Uterus (tissue), 4 donors: Measurements from ENCODE around the gene TMEM178B. TPM values are rescaled to one million over a fixed set of nuclear protein-coding genes. Genes with fewer than 3 reads are reported as not detected.

ENCODE experiments used
- DNase-seq, 2 donors: peaks; one replicate each; pipeline ENCODE4 v3.0.0-alpha.2; 2019 to 2020
- H3K27ac ChIP-seq, 2 donors: fragments of 200-600 bp; sonication (generic); 1 replicate in 1 of 2; 2 replicates in 1 of 2; pipeline ENCODE4 v1.5.1; 2016 to 2018
- H3K27me3 ChIP-seq, 2 donors: fragments of 200-600 bp; sonication (generic); one replicate each; pipeline ENCODE4 v1.5.1; 2018 to 2019; ENCODE audit warnings: control low read depth in 1 of 2
- H3K36me3 ChIP-seq, 2 donors: fragments of 200-600 bp; sonication (generic); one replicate each; pipeline ENCODE4 v1.5.1; 2019; ENCODE audit warnings: control low read depth in 1 of 2
- H3K4me1 ChIP-seq, 2 donors: fragments of 200-600 bp; sonication (generic); one replicate each; pipeline ENCODE4 v1.5.1; 2018 to 2019; ENCODE audit warnings: control low read depth in 1 of 2
- H3K4me3 ChIP-seq, 2 donors: fragments of 200-600 bp; sonication (generic); 1 replicate in 1 of 2; 2 replicates in 1 of 2; pipeline ENCODE4 v1.5.1; 2018 to 2019; ENCODE audit warnings: mild to moderate bottlenecking in 1 of 2
- H3K9me3 ChIP-seq, 2 donors: fragments of 200-600 bp; sonication (generic); one replicate each; pipeline ENCODE4 v1.5.1; 2019; ENCODE audit warnings: control low read depth in 1 of 2
- POLR2A ChIP-seq, 2 donors: fragments of 450-650 bp; IDR thresholded peaks; one replicate each; pipeline ENCODE4 v1.6.1; 2016; ENCODE audit warnings: antibody characterized with exemption in 2 of 2, mild to moderate bottlenecking in 1 of 2, moderate library complexity in 1 of 2
- intact Hi-C: fragments of 100-400 bp; cut with DNase I; formaldehyde crosslinking; loops from one replicate; pipeline ENCODE4 v1.15.1; 2023; ENCODE audit warnings: low total_unique reads
- total RNA-seq, 4 donors: library from RNA; depleted of rRNA in 3 of 4; stranded (reverse); fragments of >200 nt in 3 of 4; gene quantifications; one replicate each; pipeline versions ENCODE4 v1.1.0 to v1.2.4, GENCODE V29; 2014 to 2023
- TF ChIP-seq, protein P1 (sequence below), 4 experiments: fragments of 200-600 bp in 2 of 4; fragments of 450-650 bp in 2 of 4; sonication (generic) in 2 of 4; IDR thresholded peaks; one replicate each; pipeline ENCODE4 v1.5.1; 2016 to 2019; ENCODE audit warnings: antibody characterized with exemption in 4 of 4, mild to moderate bottlenecking in 2 of 4, moderate library complexity in 1 of 4
- donor health status: DM: yes; HTN: yes; CAD: no.

The TMEM178B gene
- total RNA-seq, 4 donors from 2014 or later: 0.76 to 3.0 TPM; not detected in 2

DNA sequence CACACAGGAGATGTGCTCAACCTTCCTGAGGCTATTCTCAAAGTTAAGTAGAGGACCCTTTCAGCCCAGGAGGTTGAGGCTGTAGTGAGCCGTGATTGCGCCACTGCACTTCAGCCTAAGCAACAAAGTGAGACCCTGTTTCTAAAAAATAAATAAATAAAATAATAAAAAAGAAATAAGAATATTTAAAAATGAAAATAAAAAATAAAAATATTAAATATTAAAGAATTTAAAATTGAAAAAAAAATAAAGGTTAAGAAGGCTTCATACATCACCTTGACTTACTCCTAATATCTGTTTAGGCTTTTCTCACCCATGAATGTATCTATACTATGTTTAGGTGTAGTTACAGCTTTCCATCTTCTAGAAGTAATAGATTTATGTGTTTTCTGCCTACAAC is 289.9 kb downstream of the TMEM178B start:
- no peak for DNase-seq
- no peak for TF ChIP-seq POLR2A (IDR thresholded peaks at IDR 0.05)
- TF ChIP-seq, protein P1, sequence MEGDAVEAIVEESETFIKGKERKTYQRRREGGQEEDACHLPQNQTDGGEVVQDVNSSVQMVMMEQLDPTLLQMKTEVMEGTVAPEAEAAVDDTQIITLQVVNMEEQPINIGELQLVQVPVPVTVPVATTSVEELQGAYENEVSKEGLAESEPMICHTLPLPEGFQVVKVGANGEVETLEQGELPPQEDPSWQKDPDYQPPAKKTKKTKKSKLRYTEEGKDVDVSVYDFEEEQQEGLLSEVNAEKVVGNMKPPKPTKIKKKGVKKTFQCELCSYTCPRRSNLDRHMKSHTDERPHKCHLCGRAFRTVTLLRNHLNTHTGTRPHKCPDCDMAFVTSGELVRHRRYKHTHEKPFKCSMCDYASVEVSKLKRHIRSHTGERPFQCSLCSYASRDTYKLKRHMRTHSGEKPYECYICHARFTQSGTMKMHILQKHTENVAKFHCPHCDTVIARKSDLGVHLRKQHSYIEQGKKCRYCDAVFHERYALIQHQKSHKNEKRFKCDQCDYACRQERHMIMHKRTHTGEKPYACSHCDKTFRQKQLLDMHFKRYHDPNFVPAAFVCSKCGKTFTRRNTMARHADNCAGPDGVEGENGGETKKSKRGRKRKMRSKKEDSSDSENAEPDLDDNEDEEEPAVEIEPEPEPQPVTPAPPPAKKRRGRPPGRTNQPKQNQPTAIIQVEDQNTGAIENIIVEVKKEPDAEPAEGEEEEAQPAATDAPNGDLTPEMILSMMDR (IDR thresholded peaks at IDR 0.05): no peak
- Histone ChIP-seq H3K4me3 (no peak overlapping the region), H3K36me3 (no peaks in the 10 kb centered on the region), H3K4me1 (no peaks in the 10 kb centered on the region), H3K27me3 (no peaks in the 10 kb centered on the region), H3K27ac (no peak overlapping the region), H3K9me3 (no peaks in the 10 kb centered on the region)
- intact Hi-C loops: no loop called here

DNA sequence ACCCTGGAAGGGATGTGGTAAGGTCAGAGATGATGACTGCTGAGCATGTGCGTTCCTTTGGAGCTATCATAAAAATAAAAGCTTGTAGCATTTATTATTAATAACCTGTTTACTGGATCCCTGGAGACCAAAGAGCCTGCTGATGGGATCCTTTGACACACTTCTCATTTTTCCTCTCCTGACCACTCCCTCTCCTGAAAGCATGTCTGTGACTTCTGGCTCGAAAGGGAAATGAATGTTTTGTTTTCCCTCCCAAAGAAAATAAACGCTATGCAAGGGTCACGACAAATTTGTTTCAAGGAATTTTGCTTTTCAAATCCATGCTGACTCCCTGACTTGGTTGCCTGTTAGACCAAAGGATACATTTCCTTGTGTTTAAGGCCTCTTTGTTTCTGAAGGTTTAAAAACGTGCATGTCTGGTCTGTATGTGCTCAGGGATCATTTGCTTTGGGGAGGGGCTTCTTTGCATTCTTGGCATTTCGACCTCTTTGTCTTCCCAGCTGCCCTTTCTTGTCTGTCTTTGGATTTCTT is 292.3 kb downstream of the TMEM178B start:
- H3K4me1 ChIP-seq: no peaks in the 10 kb centered on the region
- no peaks in the 10 kb centered on the region for H3K9me3 ChIP-seq
- no peak for TF ChIP-seq POLR2A (IDR thresholded peaks at IDR 0.05)
- TF ChIP-seq, protein P1 (IDR thresholded peaks at IDR 0.05): no peak
- DNase-seq: no peak
- peak overlapping the region in 1 of 2 donors; percentile 32 for H3K27ac ChIP-seq
- intact Hi-C loops: no loop called here
- H3K36me3 ChIP-seq: no peaks in the 10 kb centered on the region
- H3K4me3 ChIP-seq: no peak overlapping the region
- no peaks in the 10 kb centered on the region for H3K27me3 ChIP-seq

DNA sequence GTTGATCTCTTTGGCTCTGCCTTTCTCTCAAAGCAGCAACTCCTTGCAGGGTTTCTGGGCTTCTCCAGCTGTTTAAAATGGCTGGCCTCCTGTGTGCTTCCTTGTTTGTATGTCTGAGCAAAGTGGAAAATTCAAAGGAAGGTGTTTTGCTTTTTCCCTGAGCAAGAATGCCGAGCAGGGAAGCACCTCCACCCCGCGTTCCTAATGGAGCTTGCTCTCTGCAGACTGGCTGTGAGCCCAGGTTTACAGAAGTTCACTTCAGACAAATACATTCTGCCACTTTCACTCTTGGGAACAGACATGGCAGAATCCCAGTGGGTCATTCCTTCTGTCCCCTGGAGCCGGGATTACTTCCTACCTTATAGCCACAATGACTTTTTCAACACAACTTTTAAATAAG is 295.6 kb downstream of the TMEM178B start:
- TF ChIP-seq, protein P1 (IDR thresholded peaks at IDR 0.05): no peak
- no peak for TF ChIP-seq POLR2A (IDR thresholded peaks at IDR 0.05)
- Histone ChIP-seq H3K27ac (no peak overlapping the region), H3K9me3 (no peaks in the 10 kb centered on the region), H3K36me3 (no peaks in the 10 kb centered on the region), H3K4me1 (no peaks in the 10 kb centered on the region), H3K4me3 (no peak overlapping the region), H3K27me3 (no peaks in the 10 kb centered on the region)
- no peak for DNase-seq
- intact Hi-C loops: no loop called here

DNA sequence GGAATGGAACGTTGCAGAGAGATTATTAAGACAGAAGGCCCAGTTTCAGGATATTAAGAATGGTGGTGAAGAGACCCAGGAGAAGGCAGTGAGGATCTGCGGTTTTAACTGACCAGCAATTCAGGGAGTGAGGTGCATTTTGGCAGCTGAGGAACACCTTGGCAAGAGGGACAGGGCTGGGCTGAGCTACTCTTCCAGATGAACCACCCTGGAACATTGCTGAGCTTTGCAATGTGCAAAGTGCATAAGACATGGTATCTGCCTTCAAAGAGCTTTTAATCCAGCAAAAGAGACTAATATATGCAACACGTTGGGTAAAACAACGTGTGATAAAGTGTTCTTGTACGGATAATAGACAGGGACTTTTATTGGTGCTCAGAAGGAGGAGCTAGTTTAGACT is 296.3 kb downstream of the TMEM178B start:
- Histone ChIP-seq H3K27ac (no peak overlapping the region), H3K9me3 (no peaks in the 10 kb centered on the region), H3K4me3 (no peak overlapping the region), H3K4me1 (no peaks in the 10 kb centered on the region), H3K27me3 (no peaks in the 10 kb centered on the region), H3K36me3 (no peaks in the 10 kb centered on the region)
- no peak for DNase-seq
- no peak for TF ChIP-seq POLR2A (IDR thresholded peaks at IDR 0.05)
- TF ChIP-seq, protein P1 (IDR thresholded peaks at IDR 0.05): no peak
- intact Hi-C loops: no loop called here

DNA sequence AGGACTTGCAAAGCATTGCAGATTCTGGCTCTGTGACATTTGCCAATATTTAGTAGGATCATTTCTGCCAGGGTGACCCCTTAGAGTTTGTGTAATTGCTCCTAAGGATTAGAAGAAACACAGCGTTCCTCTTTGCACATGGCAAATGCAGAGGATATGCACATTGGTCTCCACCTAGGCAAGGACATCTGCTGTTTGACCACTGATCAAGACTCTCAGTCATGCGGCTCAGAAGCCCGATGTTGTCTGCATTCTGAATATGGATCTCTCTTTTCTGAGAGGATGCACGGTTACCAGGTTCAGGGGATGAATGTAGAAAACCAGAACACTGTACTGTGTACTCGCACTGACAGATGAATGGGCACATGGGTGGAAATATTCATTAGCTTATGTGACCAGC is 296.8 kb downstream of the TMEM178B start:
- no peak for TF ChIP-seq POLR2A (IDR thresholded peaks at IDR 0.05)
- TF ChIP-seq, protein P1 (IDR thresholded peaks at IDR 0.05): no peak
- H3K9me3 ChIP-seq: no peaks in the 10 kb centered on the region
- H3K4me1 ChIP-seq: no peaks in the 10 kb centered on the region
- intact Hi-C loops: no loop called here
- DNase-seq: no peak
- H3K4me3 ChIP-seq: no peak overlapping the region
- H3K27ac ChIP-seq: no peak overlapping the region
- no peaks in the 10 kb centered on the region for H3K27me3 ChIP-seq
- H3K36me3 ChIP-seq: no peaks in the 10 kb centered on the region
